Thoracic aorta (tissue), 2 donors: Measurements from ENCODE around the gene SORL1. TPM values are rescaled to one million over a fixed set of nuclear protein-coding genes. Genes with fewer than 3 reads are reported as not detected.

ENCODE experiments used
- ATAC-seq: fragments of 150-250 bp; one replicate; pipeline ENCODE4 v1.8.0; 2017; ENCODE audit warnings: low read depth; ENCODE audit not compliant: insufficient number of reproducible peaks, low FRiP score
- DNase-seq: peaks from one replicate; pipeline ENCODE4 v3.0.0-alpha.2; 2020; ENCODE audit warnings: low spot score
- H3K27ac ChIP-seq, 2 donors: fragments of 200-600 bp; sonication (generic); 1 replicate in 1 of 2; 2 replicates in 1 of 2; pipeline ENCODE4 v1.5.1; 2016; ENCODE audit warnings: mild to moderate bottlenecking in 2 of 2, moderate library complexity in 2 of 2
- H3K27me3 ChIP-seq: fragments of 200-600 bp; sonication (generic); replicated peaks from 2 replicates; pipeline ENCODE4 v1.6.0; 2016; ENCODE audit warnings: mild to moderate bottlenecking; ENCODE audit not compliant: insufficient read depth
- H3K36me3 ChIP-seq: fragments of 200-600 bp; sonication (generic); one replicate; pipeline ENCODE4 v1.5.1; 2016
- H3K4me1 ChIP-seq, 2 donors: fragments of 200-600 bp; sonication (generic); 1 replicate in 1 of 2; 2 replicates in 1 of 2; pipeline versions ENCODE4 v1.5.1 to v1.6.0; 2016; ENCODE audit warnings: low read depth in 2 of 2, mild to moderate bottlenecking in 1 of 2; ENCODE audit not compliant: control insufficient read depth in 1 of 2
- H3K4me3 ChIP-seq: fragments of 200-600 bp; sonication (generic); 2 replicates; pipeline ENCODE4 v1.5.1; 2016; ENCODE audit warnings: mild to moderate bottlenecking
- H3K9me3 ChIP-seq: fragments of 200-600 bp; sonication (generic); 2 replicates; pipeline ENCODE4 v1.5.1; 2016
- CTCF ChIP-seq: fragments of 200-600 bp; sonication (generic); IDR thresholded peaks from one replicate; pipeline ENCODE4 v1.5.1; 2019; ENCODE audit warnings: antibody characterized with exemption
- total RNA-seq, 2 donors: library from RNA; depleted of rRNA; stranded (reverse); fragments of >200 nt; gene quantifications; one replicate each; pipeline versions ENCODE4 v1.1.0 to v1.2.3, GENCODE V29; 2016

The SORL1 gene
- total RNA-seq, 2 donors from 2014 or later, result 26.9 to 33.0 TPM

GRCh38 chr11:121657146-121657545 lies 205.0 kb downstream of the SORL1 start:
- Histone ChIP-seq H3K4me3 (no peak overlapping the region), H3K27ac (peak overlapping the region; percentile 92 to 97), H3K9me3 (no peaks in the 10 kb centered on the region), H3K4me1 (peaks cover 0 to 44% of the 10 kb centered on the region in 2 donors), H3K36me3 (no peaks in the 10 kb centered on the region), H3K27me3 (no peaks in the 10 kb centered on the region)
- DNase-seq (no peak), ATAC-seq (no peak)
- TF ChIP-seq CTCF, result no peak

GRCh38 chr11:121659811-121660210 lies 207.7 kb downstream of the SORL1 start:
- no peak for TF ChIP-seq CTCF
- Histone ChIP-seq H3K27ac (no peak overlapping the region), H3K4me1 (peaks cover 0 to 31% of the 10 kb centered on the region in 2 donors), H3K36me3 (no peaks in the 10 kb centered on the region), H3K27me3 (no peaks in the 10 kb centered on the region), H3K4me3 (no peak overlapping the region), H3K9me3 (no peaks in the 10 kb centered on the region)
- ATAC-seq (no peak), DNase-seq (no peak)

GRCh38 chr11:121661880-121662486 lies 209.9 kb downstream of the SORL1 start:
- TF ChIP-seq CTCF, result no peak
- peak overlapping the region in 1 of 2 donors; percentile 6 for H3K27ac ChIP-seq
- ATAC-seq (peak; percentile 4), DNase-seq (no peak)
- H3K4me3 ChIP-seq, result no peak overlapping the region
- no peaks in the 10 kb centered on the region for H3K36me3 ChIP-seq
- peaks cover 0 to 20% of the 10 kb centered on the region in 2 donors for H3K4me1 ChIP-seq
- no peaks in the 10 kb centered on the region for H3K9me3 ChIP-seq
- H3K27me3 ChIP-seq, result no peaks in the 10 kb centered on the region

GRCh38 chr11:121664144-121664543 lies 212.0 kb downstream of the SORL1 start:
- Histone ChIP-seq H3K9me3 (no peaks in the 10 kb centered on the region), H3K4me1 (peaks cover 0 to 17% of the 10 kb centered on the region in 2 donors), H3K36me3 (no peaks in the 10 kb centered on the region), H3K27ac (no peak overlapping the region), H3K27me3 (no peaks in the 10 kb centered on the region), H3K4me3 (no peak overlapping the region)
- DNase-seq (no peak), ATAC-seq (no peak)
- TF ChIP-seq CTCF, result no peak

GRCh38 chr11:121665206-121665838 lies 213.2 kb downstream of the SORL1 start:
- H3K4me1 ChIP-seq, result peaks cover 2 to 22% of the 10 kb centered on the region in 2 donors
- TF ChIP-seq CTCF, result no peak
- no peaks in the 10 kb centered on the region for H3K9me3 ChIP-seq
- no peak overlapping the region for H3K27ac ChIP-seq
- ATAC-seq (no peak), DNase-seq (no peak)
- no peaks in the 10 kb centered on the region for H3K27me3 ChIP-seq
- no peak overlapping the region for H3K4me3 ChIP-seq
- H3K36me3 ChIP-seq, result no peaks in the 10 kb centered on the region
